ENCODE data around the gene CDPF1.

- TF ChIP-seq, protein P1, sequence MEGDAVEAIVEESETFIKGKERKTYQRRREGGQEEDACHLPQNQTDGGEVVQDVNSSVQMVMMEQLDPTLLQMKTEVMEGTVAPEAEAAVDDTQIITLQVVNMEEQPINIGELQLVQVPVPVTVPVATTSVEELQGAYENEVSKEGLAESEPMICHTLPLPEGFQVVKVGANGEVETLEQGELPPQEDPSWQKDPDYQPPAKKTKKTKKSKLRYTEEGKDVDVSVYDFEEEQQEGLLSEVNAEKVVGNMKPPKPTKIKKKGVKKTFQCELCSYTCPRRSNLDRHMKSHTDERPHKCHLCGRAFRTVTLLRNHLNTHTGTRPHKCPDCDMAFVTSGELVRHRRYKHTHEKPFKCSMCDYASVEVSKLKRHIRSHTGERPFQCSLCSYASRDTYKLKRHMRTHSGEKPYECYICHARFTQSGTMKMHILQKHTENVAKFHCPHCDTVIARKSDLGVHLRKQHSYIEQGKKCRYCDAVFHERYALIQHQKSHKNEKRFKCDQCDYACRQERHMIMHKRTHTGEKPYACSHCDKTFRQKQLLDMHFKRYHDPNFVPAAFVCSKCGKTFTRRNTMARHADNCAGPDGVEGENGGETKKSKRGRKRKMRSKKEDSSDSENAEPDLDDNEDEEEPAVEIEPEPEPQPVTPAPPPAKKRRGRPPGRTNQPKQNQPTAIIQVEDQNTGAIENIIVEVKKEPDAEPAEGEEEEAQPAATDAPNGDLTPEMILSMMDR (IDR thresholded peaks at IDR 0.05): no peak
- TF ChIP-seq EZH2 (IDR thresholded peaks at IDR 0.05) (peak; percentile 23), EZH2phosphoT487 (IDR thresholded peaks at IDR 0.05) (no peak)
Observed at GRCh38 chr22:46250035-46250782, at the start of gene CDPF1.

Data from neural progenitor cell (in vitro differentiated cells).